ENCODE results near the gene BST2.

- no peak for TF ChIP-seq GATA2 (IDR thresholded peaks at IDR 0.05; ENCODE audit: low read depth, low read length)
- no peak for TF ChIP-seq GATA3 (IDR thresholded peaks at IDR 0.05; ENCODE audit: low read depth, low read length)
These were observed 13.3 kb upstream of the BST2 start for GRCh38 chr19:17418710-17419109.
